ENCODE results near the gene LRRC1. TPM values are rescaled to one million over a fixed set of nuclear protein-coding genes. Genes with fewer than 3 reads are reported as not detected.
"Not testable (repeated sequence)": the region's sequence is repeated elsewhere in the genome, so short reads cannot be mapped to it uniquely, and the experiment has no call there.

LRRC1 gene
- total and polyA plus RNA-seq, 2 donors (not counting 3 experiments of a cell fraction or from before 2014, with no cell fraction given), result 5.6 to 11.7 TPM

DNA sequence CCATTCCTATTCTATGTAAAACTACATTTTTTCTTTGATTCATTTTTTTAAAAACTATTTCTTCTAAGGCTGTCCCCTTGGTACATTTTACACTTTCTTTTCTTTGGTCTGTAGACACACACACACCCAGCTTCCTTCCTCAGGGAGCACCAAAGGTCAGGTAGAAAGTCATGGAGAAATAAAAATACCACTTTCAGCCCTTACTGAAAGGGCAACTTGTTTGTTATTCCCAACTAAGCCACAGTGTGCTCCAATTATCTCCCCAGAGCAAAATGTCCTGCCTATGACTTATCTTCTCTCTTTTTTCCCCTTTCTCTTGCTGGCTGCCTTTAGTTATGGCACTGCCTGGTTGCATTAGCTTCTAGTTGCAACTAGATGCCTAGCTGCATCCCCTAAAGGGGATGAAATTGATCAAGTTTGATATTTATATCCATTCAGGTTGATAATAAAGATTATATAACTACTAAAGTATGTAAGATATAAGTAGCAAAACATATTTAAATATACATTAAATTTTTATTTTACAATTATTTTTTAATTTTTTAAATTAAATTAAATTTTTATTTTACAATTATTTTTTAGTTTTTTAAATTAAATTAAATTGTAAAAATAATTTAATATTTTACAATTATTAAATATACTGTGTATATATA lies 21.6 kb upstream of the LRRC1 start:
- CTCF ChIA-PET, result no interaction called here
- dilution Hi-C loops (cut with MboI; ENCODE audit: extremely low pct_ligation_motif_present, low sequenced_read_pairs), result no loop called here

DNA sequence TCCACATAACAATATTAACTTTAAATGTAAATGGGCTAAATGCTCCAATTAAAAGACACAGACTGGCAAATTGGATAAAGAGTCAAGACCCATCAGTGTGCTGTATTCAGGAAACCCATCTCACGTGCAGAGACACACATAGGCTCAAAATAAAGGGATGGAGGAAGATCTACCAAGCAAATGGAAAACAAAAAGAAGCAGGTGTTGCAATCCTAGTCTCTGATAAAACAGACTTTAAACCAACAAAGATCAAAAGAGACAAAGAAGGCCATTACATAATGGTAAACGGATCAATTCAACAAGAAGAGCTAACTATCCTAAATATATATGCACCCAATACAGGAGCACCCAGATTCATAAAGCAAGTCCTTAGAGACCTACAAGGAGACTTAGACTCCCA lies 18.7 kb upstream of the LRRC1 start:
- H3K4me1 ChIP-seq (ENCODE audit: control insufficient read depth, extremely low read depth, insufficient read depth, low read length); H3K27me3 ChIP-seq (ENCODE audit: control insufficient read depth in 2 of 2, insufficient read depth in 2 of 2, low read length in 2 of 2); H2AFZ ChIP-seq (ENCODE audit: low read depth, low read length); DNase-seq (ENCODE audit: low read depth, low spot score); H3K9ac ChIP-seq (replicated peaks; ENCODE audit: extremely low read depth, insufficient read depth, low read length); POLR2A ChIA-PET; H3K4me3 ChIP-seq (replicated peaks in 1 of 3; ENCODE audit: insufficient read depth in 1 of 3, low read depth in 1 of 3, low read length in 3 of 3); H4K20me1 ChIP-seq (replicated peaks; ENCODE audit: control insufficient read depth, extremely low read depth, insufficient read depth, low read length); H3K9me1 ChIP-seq (replicated peaks; ENCODE audit: control insufficient read depth, extremely low read depth, insufficient read depth, low read length); CTCF ChIA-PET; intact Hi-C loops (cut with micrococcal nuclease); H3K27ac ChIP-seq (ENCODE audit: insufficient read depth, low read depth, low read length); H3K9me3 ChIP-seq (replicated peaks; ENCODE audit: control insufficient read depth, insufficient read depth, low read length); H3K79me2 ChIP-seq (ENCODE audit: control insufficient read depth, insufficient read depth, low read length); dilution Hi-C loops (cut with MboI; ENCODE audit: extremely low pct_ligation_motif_present, low sequenced_read_pairs); FAIRE-seq; H3K4me2 ChIP-seq (ENCODE audit: insufficient read depth, low read length); BruUV-seq (replicated peaks); H3K36me3 ChIP-seq (ENCODE audit: control insufficient read depth in 2 of 2, extremely low read depth in 1 of 2, insufficient read depth in 2 of 2, low read length in 2 of 2): not testable (repeated sequence)

More for the DNA sequence above, 21.6 kb upstream of the LRRC1 start:
- Histone ChIP-seq H3K4me3 (replicated peaks in 1 of 3; ENCODE audit: insufficient read depth in 1 of 3, low read depth in 1 of 3, low read length in 3 of 3) (no peak overlapping the region), H3K4me1 (ENCODE audit: control insufficient read depth, extremely low read depth, insufficient read depth, low read length) (no peaks in the 10 kb centered on the region), H3K27ac (ENCODE audit: insufficient read depth, low read depth, low read length) (no peak overlapping the region), H3K79me2 (ENCODE audit: control insufficient read depth, insufficient read depth, low read length) (no peaks in the 10 kb centered on the region), H3K9ac (replicated peaks; ENCODE audit: extremely low read depth, insufficient read depth, low read length) (no peak overlapping the region), H2AFZ (ENCODE audit: low read depth, low read length) (no peak overlapping the region), H4K20me1 (replicated peaks; ENCODE audit: control insufficient read depth, extremely low read depth, insufficient read depth, low read length) (no peaks in the 10 kb centered on the region), H3K27me3 (ENCODE audit: control insufficient read depth in 2 of 2, insufficient read depth in 2 of 2, low read length in 2 of 2) (no peaks in the 10 kb centered on the region), H3K9me1 (replicated peaks; ENCODE audit: control insufficient read depth, extremely low read depth, insufficient read depth, low read length) (no peaks in the 10 kb centered on the region), H3K9me3 (replicated peaks; ENCODE audit: control insufficient read depth, insufficient read depth, low read length) (no peaks in the 10 kb centered on the region), H3K36me3 (ENCODE audit: control insufficient read depth in 2 of 2, extremely low read depth in 1 of 2, insufficient read depth in 2 of 2, low read length in 2 of 2) (no peaks in the 10 kb centered on the region), H3K4me2 (ENCODE audit: insufficient read depth, low read length) (no peak overlapping the region)
- no TSS peak for BruUV-seq (replicated peaks)
- FAIRE-seq (no peak), DNase-seq (ENCODE audit: low read depth, low spot score) (no peak)
- TF ChIP-seq MAX (IDR thresholded peaks at IDR 0.05; ENCODE audit: insufficient read depth, insufficient read length) (no peak), GATA2 (IDR thresholded peaks at IDR 0.05; ENCODE audit: insufficient read depth, insufficient read length, low read depth, low read length) (no peak), JUN (IDR thresholded peaks at IDR 0.05; ENCODE audit: borderline replicate concordance, insufficient read depth, insufficient read length, low read depth) (no peak), POLR2A (IDR thresholded peaks at IDR 0.05; ENCODE audit: low read depth, low read length) (no peak), POLR2AphosphoS5 (IDR thresholded peaks at IDR 0.05; ENCODE audit: insufficient read depth, low read depth, low read length) (no peak), EZH2 (IDR thresholded peaks at IDR 0.05; ENCODE audit: borderline replicate concordance, low read depth, low read length, severe bottlenecking) (no peak), FOS (IDR thresholded peaks at IDR 0.05; ENCODE audit: borderline replicate concordance, insufficient read depth, low read length) (no peak), MYC (IDR thresholded peaks at IDR 0.05; ENCODE audit: low read depth, low read length) (no peak)
- TF ChIP-seq, protein P1, sequence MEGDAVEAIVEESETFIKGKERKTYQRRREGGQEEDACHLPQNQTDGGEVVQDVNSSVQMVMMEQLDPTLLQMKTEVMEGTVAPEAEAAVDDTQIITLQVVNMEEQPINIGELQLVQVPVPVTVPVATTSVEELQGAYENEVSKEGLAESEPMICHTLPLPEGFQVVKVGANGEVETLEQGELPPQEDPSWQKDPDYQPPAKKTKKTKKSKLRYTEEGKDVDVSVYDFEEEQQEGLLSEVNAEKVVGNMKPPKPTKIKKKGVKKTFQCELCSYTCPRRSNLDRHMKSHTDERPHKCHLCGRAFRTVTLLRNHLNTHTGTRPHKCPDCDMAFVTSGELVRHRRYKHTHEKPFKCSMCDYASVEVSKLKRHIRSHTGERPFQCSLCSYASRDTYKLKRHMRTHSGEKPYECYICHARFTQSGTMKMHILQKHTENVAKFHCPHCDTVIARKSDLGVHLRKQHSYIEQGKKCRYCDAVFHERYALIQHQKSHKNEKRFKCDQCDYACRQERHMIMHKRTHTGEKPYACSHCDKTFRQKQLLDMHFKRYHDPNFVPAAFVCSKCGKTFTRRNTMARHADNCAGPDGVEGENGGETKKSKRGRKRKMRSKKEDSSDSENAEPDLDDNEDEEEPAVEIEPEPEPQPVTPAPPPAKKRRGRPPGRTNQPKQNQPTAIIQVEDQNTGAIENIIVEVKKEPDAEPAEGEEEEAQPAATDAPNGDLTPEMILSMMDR (IDR thresholded peaks at IDR 0.05; ENCODE audit: extremely low read depth in 1 of 2, insufficient read depth in 1 of 2, low read depth in 1 of 2, low read length in 2 of 2), result no peak
- intact Hi-C loops (cut with micrococcal nuclease), result no loop called here
- POLR2A ChIA-PET, result no interaction called here

DNA sequence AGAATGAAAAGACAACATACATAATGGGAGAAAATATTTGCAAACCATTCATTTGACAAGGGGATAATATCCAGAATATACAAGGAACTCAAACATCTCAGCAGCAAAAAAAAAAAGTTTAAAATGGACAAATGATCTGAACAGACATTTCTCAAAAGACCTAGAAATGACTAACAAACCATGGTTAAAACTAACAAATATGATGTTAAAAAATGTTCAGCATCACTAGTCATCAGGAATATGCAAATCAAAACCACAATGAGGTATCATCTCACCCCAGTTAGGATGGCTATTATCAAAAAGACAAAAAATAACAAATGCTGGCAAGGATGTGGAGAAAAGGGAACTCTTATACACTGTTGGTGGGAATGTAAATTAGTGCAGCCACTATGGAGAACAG lies 9.8 kb upstream of the LRRC1 start:
- FAIRE-seq; intact Hi-C loops (cut with micrococcal nuclease); H3K27ac ChIP-seq (ENCODE audit: insufficient read depth, low read depth, low read length); dilution Hi-C loops (cut with MboI; ENCODE audit: extremely low pct_ligation_motif_present, low sequenced_read_pairs); H3K4me1 ChIP-seq (ENCODE audit: control insufficient read depth, extremely low read depth, insufficient read depth, low read length); H3K9ac ChIP-seq (replicated peaks; ENCODE audit: extremely low read depth, insufficient read depth, low read length); H3K9me3 ChIP-seq (replicated peaks; ENCODE audit: control insufficient read depth, insufficient read depth, low read length); H2AFZ ChIP-seq (ENCODE audit: low read depth, low read length); H3K36me3 ChIP-seq (ENCODE audit: control insufficient read depth in 2 of 2, extremely low read depth in 1 of 2, insufficient read depth in 2 of 2, low read length in 2 of 2); H3K4me3 ChIP-seq (replicated peaks in 1 of 3; ENCODE audit: insufficient read depth in 1 of 3, low read depth in 1 of 3, low read length in 3 of 3); POLR2A ChIA-PET; DNase-seq (ENCODE audit: low read depth, low spot score); BruUV-seq (replicated peaks); H4K20me1 ChIP-seq (replicated peaks; ENCODE audit: control insufficient read depth, extremely low read depth, insufficient read depth, low read length); H3K79me2 ChIP-seq (ENCODE audit: control insufficient read depth, insufficient read depth, low read length); CTCF ChIA-PET; H3K4me2 ChIP-seq (ENCODE audit: insufficient read depth, low read length); H3K27me3 ChIP-seq (ENCODE audit: control insufficient read depth in 2 of 2, insufficient read depth in 2 of 2, low read length in 2 of 2); H3K9me1 ChIP-seq (replicated peaks; ENCODE audit: control insufficient read depth, extremely low read depth, insufficient read depth, low read length): not testable (repeated sequence)
